HepG2 (cell line): ENCODE measurements around the gene PCIF1. TPM values are rescaled to one million over a fixed set of nuclear protein-coding genes. Genes with fewer than 3 reads are reported as not detected.

Experiments used
- ATAC-seq: fragments of 200-7000 bp; cut with Tn5 transposase; 3 replicates; pipeline ENCODE4 v1.9.1; 2020; ENCODE audit warnings: mild to moderate bottlenecking, moderate library complexity
- BruUV-seq: library from RNA; stranded (reverse); fragments of 400-500 nt; replicated peaks from 2 replicates; lab custom pipeline; 2021; lab: Mats Ljungman, UMichigan
- CTCF ChIA-PET: fragments of 300-600 bp; formaldehyde crosslinking; extraction: SDS; loops from one replicate; lab custom pipeline; 2021; ENCODE audit warnings: low total read pairs, inconsistent platforms, low intra/inter-chr PET ratio; lab: Yijun Ruan, JAX
- POLR2A ChIA-PET: fragments of 350-600 bp; sonication (Branson Sonifier 250); formaldehyde crosslinking; loops from one replicate; lab custom pipeline; 2020; ENCODE audit warnings: antibody characterized with exemption, inconsistent platforms; lab: Yijun Ruan, JAX
- DNase-seq: peaks from one replicate; pipeline ENCODE4 v3.0.0-alpha.2; 2015; ENCODE audit warnings: low spot score
- FAIRE-seq: peaks from 3 replicates; lab custom pipeline; 2011; peaks lifted over from hg19 to GRCh38; lab: Jason Lieb, UNC
- H2AFZ ChIP-seq: one replicate; pipeline ENCODE4 v1.6.1; 2011; ENCODE audit warnings: low read length, inconsistent platforms
- H3K27ac ChIP-seq: fragments of 300-600 bp; 3 replicates; pipeline ENCODE4 v1.8.0; 2011; ENCODE audit warnings: mixed run types, mild to moderate bottlenecking, mixed read lengths, low read length, inconsistent platforms; ENCODE audit not compliant: insufficient read depth; ENCODE audit errors: extremely low read length
- H3K27me3 ChIP-seq, 2 experiments: fragments of 200-600 bp in 1 of 2; 2 replicates in 1 of 2; 3 replicates in 1 of 2; pipeline versions ENCODE4 v1.6.0 to v1.8.0; 2011; ENCODE audit warnings: low read length in 2 of 2, mild to moderate bottlenecking in 2 of 2, moderate library complexity in 2 of 2, inconsistent platforms in 1 of 2; ENCODE audit not compliant: insufficient read depth in 2 of 2, control insufficient read depth in 1 of 2
- H3K36me3 ChIP-seq, 2 experiments: fragments of 200-600 bp in 1 of 2; replicated peaks in 1 of 2; 2 replicates in 1 of 2; 3 replicates in 1 of 2; pipeline versions ENCODE4 v1.5.1 to v1.8.0; 2011; ENCODE audit warnings: low read length in 2 of 2, inconsistent platforms in 1 of 2; ENCODE audit not compliant: insufficient read depth in 2 of 2, control insufficient read depth in 1 of 2
- H3K4me1 ChIP-seq: 2 replicates; pipeline ENCODE4 v1.5.1; 2012; ENCODE audit warnings: low read length, inconsistent platforms; ENCODE audit not compliant: insufficient read depth
- H3K4me2 ChIP-seq: 2 replicates; pipeline ENCODE4 v1.6.0; 2011; ENCODE audit warnings: low read depth, low read length, inconsistent platforms
- H3K4me3 ChIP-seq, 3 experiments: fragments of 200-600 bp in 1 of 3; sonication (generic), shearing (Covaris generic) in 1 of 3; replicated peaks in 1 of 3; 2 replicates each; pipeline ENCODE4 v1.5.1; 2011 to 2016; ENCODE audit warnings: low read length in 3 of 3, inconsistent platforms in 2 of 3, low read depth in 2 of 3, mild to moderate bottlenecking in 2 of 3, control low read depth in 1 of 3, mixed read lengths in 1 of 3; ENCODE audit not compliant: insufficient read depth in 1 of 3
- H3K79me2 ChIP-seq: one replicate; pipeline ENCODE4 v1.6.1; 2011; ENCODE audit warnings: low read length, inconsistent platforms; ENCODE audit not compliant: insufficient read depth
- H3K9ac ChIP-seq: 2 replicates; pipeline ENCODE4 v1.6.0; 2011; ENCODE audit warnings: mild to moderate bottlenecking, low read depth, low read length, inconsistent platforms; ENCODE audit not compliant: insufficient read depth
- H3K9me3 ChIP-seq: 2 replicates; pipeline ENCODE4 v1.5.1; 2012; ENCODE audit warnings: mild to moderate bottlenecking, low read length
- H4K20me1 ChIP-seq: 2 replicates; pipeline ENCODE4 v1.6.0; 2011; ENCODE audit warnings: inconsistent platforms, mild to moderate bottlenecking, low read length, moderate library complexity; ENCODE audit not compliant: insufficient read depth
- CEBPB ChIP-seq: IDR thresholded peaks from 2 replicates; pipeline ENCODE4 v1.6.1; 2011; ENCODE audit warnings: low read depth, low read length, improper control_type of control experiment, borderline replicate concordance
- FOXA3 ChIP-seq: IDR thresholded peaks from 2 replicates; pipeline ENCODE4 v1.6.1; 2016; ENCODE audit warnings: missing genetic modification reagents, missing compliant biosample characterization
- IKZF1 ChIP-seq: fragments of 450-650 bp; IDR thresholded peaks from 2 replicates; pipeline ENCODE4 v1.7.1; 2016
- NRL ChIP-seq: sonication (generic); formaldehyde crosslinking; IDR thresholded peaks from 2 replicates; pipeline ENCODE4 v1.5.0; 2020; ENCODE audit warnings: missing genetic modification reagents, mild to moderate bottlenecking, moderate library complexity, borderline replicate concordance
- RAD51 ChIP-seq: fragments of 450-650 bp; IDR thresholded peaks from 2 replicates; pipeline ENCODE4 v1.6.1; 2016; ENCODE audit warnings: borderline replicate concordance
- RXRB ChIP-seq: IDR thresholded peaks from 2 replicates; pipeline ENCODE4 v1.6.1; 2016; ENCODE audit warnings: borderline replicate concordance, missing genetic modification reagents, missing compliant biosample characterization
- STAG1 ChIP-seq: sonication (generic); formaldehyde crosslinking; IDR thresholded peaks from 2 replicates; pipeline ENCODE4 v1.4.0; 2020; ENCODE audit warnings: missing genetic modification reagents
- TAF1 ChIP-seq: sonication (generic); formaldehyde crosslinking; IDR thresholded peaks from 2 replicates; pipeline ENCODE4 v1.4.0; 2020; ENCODE audit warnings: missing genetic modification reagents
- ZMAT3 ChIP-seq: sonication (generic); formaldehyde crosslinking; conservative IDR thresholded peaks from 2 replicates; pipeline ENCODE4 v1.7.0; 2021; ENCODE audit warnings: missing genetic modification reagents
- ZNF737 ChIP-seq: sonication (generic); formaldehyde crosslinking; IDR thresholded peaks from 2 replicates; pipeline ENCODE4 v1.5.0; 2020; ENCODE audit warnings: missing genetic modification reagents, mild to moderate bottlenecking, borderline replicate concordance
- ZNF891 ChIP-seq: sonication (generic); formaldehyde crosslinking; IDR thresholded peaks from 2 replicates; pipeline ENCODE4 v1.5.0; 2020; ENCODE audit warnings: mild to moderate bottlenecking, missing genetic modification reagents
- WGBS: methylation state at CpG from one replicate; pipeline ENCODE4 v1.1.6; 2017; ENCODE audit warnings: low lambda C conversion rate; 5-methylcytosine and 5-hydroxymethylcytosine counted together
- in situ Hi-C: cut with HindIII; loops from 2 replicates; pipeline ENCODE4 v1.10.0; 2017; ENCODE audit warnings: low pct_unique_long_range_greater_than_20kb; ENCODE audit not compliant: extremely low pct_ligation_motif_present
- intact Hi-C: fragments of 100-400 bp; cut with micrococcal nuclease; formaldehyde crosslinking; loops from one replicate; pipeline ENCODE4 v1.10.0; 2022; ENCODE audit not compliant: unreplicated experiment
- polyA plus RNA-seq, 8 experiments: library from polyadenylated mRNA; depleted of rRNA in 3 of 8; stranded (reverse) in 7 of 8; unstranded in 1 of 8; fragments of >200 nt; fragmentation: Illumina TruSeq in 4 of 8; extraction: Trizol in 4 of 8; gene quantifications; 2 replicates each; pipeline versions ENCODE4 v1.2.1 to v1.2.3, GENCODE V29; 2011 to 2016; ENCODE audit warnings: low read depth in 4 of 8, missing spikeins in 1 of 8, mixed read lengths in 1 of 8; ENCODE audit not compliant: insufficient read depth in 1 of 8
- total RNA-seq, 5 experiments: library from RNA; depleted of rRNA; stranded (reverse); fragments of >200 nt; fragmentation: Illumina TruSeq; extraction: Trizol; gene quantifications; 2 replicates each; pipeline ENCODE4 v1.2.3, GENCODE V29; 2016; ENCODE audit warnings: low read depth in 1 of 5
- TF ChIP-seq, protein P1 (sequence below): sonication (generic); formaldehyde crosslinking; IDR thresholded peaks from 2 replicates; pipeline ENCODE4 v1.9.0; 2021; ENCODE audit warnings: missing genetic modification reagents, borderline replicate concordance
- TF ChIP-seq, protein P2 (sequence below): sonication (generic); formaldehyde crosslinking; IDR thresholded peaks from 2 replicates; pipeline ENCODE4 v1.4.0; 2020; ENCODE audit warnings: mild to moderate bottlenecking, missing genetic modification reagents
- TF ChIP-seq, protein P3 (sequence below), 2 experiments: sonication (generic) in 1 of 2; formaldehyde crosslinking in 1 of 2; IDR thresholded peaks; 2 replicates each; pipeline versions ENCODE4 v1.5.1 to v1.6.1; 2011 to 2020; ENCODE audit warnings: borderline replicate concordance in 1 of 2, low read depth in 1 of 2, low read length in 1 of 2, mild to moderate bottlenecking in 1 of 2, missing genetic modification reagents in 1 of 2, moderate library complexity in 1 of 2

Gene PCIF1
- total and polyA plus RNA-seq, 2 of the 13 experiments (the other 11 are each of a cell fraction or from before 2014, with no cell fraction given) = 20.9 to 24.4 TPM

DNA sequence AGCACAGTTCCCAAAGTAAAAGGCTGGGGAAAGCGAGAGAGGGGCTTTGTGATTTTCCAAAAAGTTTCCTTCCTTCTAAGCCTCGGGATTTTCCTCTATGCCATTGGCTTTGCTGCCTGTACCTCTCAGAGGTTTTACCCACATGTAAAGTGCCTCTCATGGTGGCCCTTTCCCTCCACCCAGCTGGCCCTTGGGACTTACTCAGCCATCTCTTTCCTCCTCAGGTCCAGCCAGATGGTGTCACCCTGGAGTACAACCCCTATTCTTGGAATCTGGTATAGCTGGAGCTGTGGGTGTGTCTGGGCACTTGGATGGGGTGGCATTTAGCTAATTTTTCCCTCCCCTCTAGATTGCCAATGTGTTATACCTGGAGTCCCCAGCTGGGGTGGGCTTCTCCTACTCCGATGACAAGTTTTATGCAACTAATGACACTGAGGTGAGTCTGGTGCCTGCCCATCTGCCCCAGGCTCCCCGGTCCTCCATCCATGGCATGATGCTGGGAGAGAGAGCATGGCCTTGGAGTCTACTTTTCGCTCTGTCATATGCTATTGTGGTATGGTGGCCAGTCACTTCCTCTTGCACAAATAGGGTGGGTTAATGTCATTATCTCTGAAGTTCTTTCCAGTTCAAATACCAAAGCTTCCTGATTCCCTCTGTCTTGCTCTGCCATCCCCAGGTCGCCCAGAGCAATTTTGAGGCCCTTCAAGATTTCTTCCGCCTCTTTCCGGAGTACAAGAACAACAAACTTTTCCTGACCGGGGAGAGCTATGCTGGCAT lies 42.2 kb upstream of the PCIF1 start (continued):
- TF ChIP-seq STAG1 (CRISPR knock-in tag) (peak; percentile 70), ZMAT3 (CRISPR knock-in tag) (no peak), RXRB (CRISPR knock-in tag) (0 out of 2 replicates have a peak, but pooled peaks have one; percentile 28)

DNA sequence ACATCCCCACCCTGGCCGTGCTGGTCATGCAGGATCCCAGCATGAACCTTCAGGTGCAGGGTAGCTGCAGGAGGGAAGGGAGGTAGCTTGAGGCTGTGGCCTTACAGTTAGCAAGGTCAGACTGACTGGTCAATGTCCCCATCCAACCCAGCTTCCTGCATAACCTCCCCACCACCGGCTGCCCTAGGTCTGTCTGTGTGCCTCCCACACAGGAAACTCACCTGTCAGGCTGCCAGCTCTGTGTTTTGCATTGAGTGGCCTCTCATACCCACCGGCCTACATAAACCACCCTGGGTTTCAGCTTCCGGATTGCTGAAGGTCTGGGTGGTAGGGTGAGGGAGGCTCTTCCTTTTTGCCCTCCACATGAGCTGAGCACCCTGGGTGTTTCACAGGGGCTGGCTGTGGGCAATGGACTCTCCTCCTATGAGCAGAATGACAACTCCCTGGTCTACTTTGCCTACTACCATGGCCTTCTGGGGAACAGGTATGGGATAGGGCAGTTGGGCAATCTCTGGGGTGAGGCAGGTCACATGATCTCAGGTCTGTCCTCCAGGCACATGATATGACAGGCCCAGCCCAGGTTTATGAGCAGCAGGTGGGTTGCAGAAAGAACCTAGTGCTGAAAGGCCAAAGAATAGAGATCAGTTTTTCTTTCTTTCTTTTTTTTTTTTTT lies 41.5 kb upstream of the PCIF1 start:
- ATAC-seq (no peak), FAIRE-seq (no peak), DNase-seq (no peak)
- no peak overlapping the region for H3K27ac ChIP-seq
- intact Hi-C loops (no loop called here), in situ Hi-C loops (loop anchor here (5.0 kb wide), 2 partner anchors 39 to 69 kb away; partner anchors contain the start of gene PCIF1)
- no peak overlapping the region for H3K9ac ChIP-seq
- peak overlapping the region; percentile 85; the same call in 1 of the 2 replicates for H3K4me2 ChIP-seq
- POLR2A ChIA-PET = interaction anchor here (0.7 to 8.1 kb wide), 11 partner anchors 11 to 600 kb away, joined by 3 to 164 read pairs (median 60); partner anchors contain the start of genes ACOT8, PCIF1, PLTP and ZSWIM1
- no peak overlapping the region for H2AFZ ChIP-seq
- CTCF ChIA-PET = interaction anchor here (0.8 kb wide), 1 partner anchor 70 kb away, joined by 4 read pairs; no protein-coding TSS in a partner anchor
- H4K20me1 ChIP-seq = no peaks in the 10 kb centered on the region
- H3K4me1 ChIP-seq = peaks cover 43% of the 10 kb centered on the region
- H3K27me3 ChIP-seq = no peaks in the 10 kb centered on the region
- H3K79me2 ChIP-seq = peaks cover 32% of the 10 kb centered on the region
- BruUV-seq = no TSS peak
- peak overlapping the region in 2 of 3 experiments; percentile 19 to 98; a peak in 2 of 6 replicates for H3K4me3 ChIP-seq
- WGBS = 91% methylated on average over 4 of the region's 4 CpGs
- H3K36me3 ChIP-seq = peaks cover 42 to 61% of the 10 kb centered on the region in 2 experiments
- no peaks in the 10 kb centered on the region for H3K9me3 ChIP-seq
- TF ChIP-seq ZNF891 (0 out of 2 replicates have a peak, but pooled peaks have one; percentile 49), NRL (CRISPR knock-in tag) (peak; percentile 25; the same call in 1 of the 2 replicates), CEBPB (peak; percentile 37; the same call in 1 of the 2 replicates), IKZF1 (no peak), TAF1 (CRISPR knock-in tag) (0 out of 2 replicates have a peak, but pooled peaks have one; percentile 6), RAD51 (peak; percentile 50; the same call in 1 of the 2 replicates), FOXA3 (CRISPR knock-in tag) (no peak), ZNF737 (CRISPR knock-in tag) (0 out of 2 replicates have a peak, but pooled peaks have one; percentile 5)
- TF ChIP-seq, protein P1, sequence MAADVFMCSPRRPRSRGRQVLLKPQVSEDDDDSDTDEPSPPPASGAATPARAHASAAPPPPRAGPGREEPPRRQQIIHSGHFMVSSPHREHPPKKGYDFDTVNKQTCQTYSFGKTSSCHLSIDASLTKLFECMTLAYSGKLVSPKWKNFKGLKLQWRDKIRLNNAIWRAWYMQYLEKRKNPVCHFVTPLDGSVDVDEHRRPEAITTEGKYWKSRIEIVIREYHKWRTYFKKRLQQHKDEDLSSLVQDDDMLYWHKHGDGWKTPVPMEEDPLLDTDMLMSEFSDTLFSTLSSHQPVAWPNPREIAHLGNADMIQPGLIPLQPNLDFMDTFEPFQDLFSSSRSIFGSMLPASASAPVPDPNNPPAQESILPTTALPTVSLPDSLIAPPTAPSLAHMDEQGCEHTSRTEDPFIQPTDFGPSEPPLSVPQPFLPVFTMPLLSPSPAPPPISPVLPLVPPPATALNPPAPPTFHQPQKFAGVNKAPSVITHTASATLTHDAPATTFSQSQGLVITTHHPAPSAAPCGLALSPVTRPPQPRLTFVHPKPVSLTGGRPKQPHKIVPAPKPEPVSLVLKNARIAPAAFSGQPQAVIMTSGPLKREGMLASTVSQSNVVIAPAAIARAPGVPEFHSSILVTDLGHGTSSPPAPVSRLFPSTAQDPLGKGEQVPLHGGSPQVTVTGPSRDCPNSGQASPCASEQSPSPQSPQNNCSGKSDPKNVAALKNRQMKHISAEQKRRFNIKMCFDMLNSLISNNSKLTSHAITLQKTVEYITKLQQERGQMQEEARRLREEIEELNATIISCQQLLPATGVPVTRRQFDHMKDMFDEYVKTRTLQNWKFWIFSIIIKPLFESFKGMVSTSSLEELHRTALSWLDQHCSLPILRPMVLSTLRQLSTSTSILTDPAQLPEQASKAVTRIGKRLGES (CRISPR knock-in tag) = no peak
- TF ChIP-seq, protein P2, sequence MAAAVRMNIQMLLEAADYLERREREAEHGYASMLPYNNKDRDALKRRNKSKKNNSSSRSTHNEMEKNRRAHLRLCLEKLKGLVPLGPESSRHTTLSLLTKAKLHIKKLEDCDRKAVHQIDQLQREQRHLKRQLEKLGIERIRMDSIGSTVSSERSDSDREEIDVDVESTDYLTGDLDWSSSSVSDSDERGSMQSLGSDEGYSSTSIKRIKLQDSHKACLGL = no peak
- TF ChIP-seq, protein P3, sequence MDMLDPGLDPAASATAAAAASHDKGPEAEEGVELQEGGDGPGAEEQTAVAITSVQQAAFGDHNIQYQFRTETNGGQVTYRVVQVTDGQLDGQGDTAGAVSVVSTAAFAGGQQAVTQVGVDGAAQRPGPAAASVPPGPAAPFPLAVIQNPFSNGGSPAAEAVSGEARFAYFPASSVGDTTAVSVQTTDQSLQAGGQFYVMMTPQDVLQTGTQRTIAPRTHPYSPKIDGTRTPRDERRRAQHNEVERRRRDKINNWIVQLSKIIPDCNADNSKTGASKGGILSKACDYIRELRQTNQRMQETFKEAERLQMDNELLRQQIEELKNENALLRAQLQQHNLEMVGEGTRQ (IDR thresholded peaks at IDR 0.05; ENCODE audit: low read depth, low read length) = peak; percentile 32; the same call in 1 of the 2 replicates
- TF ChIP-seq, protein P3 (CRISPR knock-in tag; IDR thresholded peaks at IDR 0.05; ENCODE audit: borderline replicate concordance) = peak; percentile 34; the same call in 1 of the 2 replicates
